SK-N-SH (cell line): ENCODE results near the gene FOXP1. TPM values are rescaled to one million over a fixed set of nuclear protein-coding genes. Genes with fewer than 3 reads are reported as not detected.

Experiments used
- CTCF ChIA-PET: fragments of 300-600, 350-600 bp; formaldehyde crosslinking; extraction: SDS; loops from one replicate; lab custom pipeline; 2021; lab: Yijun Ruan, JAX
- POLR2A ChIA-PET: fragments of 350-600 bp; sonication (Branson Sonifier 250); formaldehyde crosslinking; extraction: SDS; loops from one replicate; lab custom pipeline; 2020; ENCODE audit warnings: antibody characterized with exemption, inconsistent platforms; lab: Yijun Ruan, JAX
- DNase-seq: peaks from one replicate; pipeline ENCODE4 v3.0.0; 2012
- H2AFZ ChIP-seq: fragments of 200-600 bp; sonication (generic); 2 replicates; pipeline ENCODE4 v1.8.1; 2016; ENCODE audit warnings: antibody characterized with exemption, mild to moderate bottlenecking, low read depth
- H3F3A ChIP-seq: fragments of 200-600 bp; sonication (generic); replicated peaks from 2 replicates; pipeline ENCODE3; 2016; ENCODE audit warnings: antibody characterized with exemption, mild to moderate bottlenecking; ENCODE audit not compliant: insufficient read depth
- H3K27ac ChIP-seq, 2 experiments: fragments of 200-500 bp in 1 of 2; fragments of 200-600 bp in 1 of 2; sonication (Bioruptor generic) in 1 of 2; sonication (generic), shearing (Covaris generic) in 1 of 2; 2 replicates each; pipeline versions ENCODE4 v1.5.1 to v1.6.1; 2014 to 2016; ENCODE audit warnings: low read depth in 2 of 2, inconsistent platforms in 1 of 2, low read length in 1 of 2, mild to moderate bottlenecking in 1 of 2, mixed read lengths in 1 of 2
- H3K27me3 ChIP-seq: fragments of 200-600 bp; sonication (generic), shearing (Covaris generic); 2 replicates; pipeline ENCODE4 v1.6.1; 2016; ENCODE audit warnings: mixed run types; ENCODE audit not compliant: insufficient read depth
- H3K36me3 ChIP-seq, 2 experiments: fragments of 200-500 bp in 1 of 2; fragments of 200-600 bp in 1 of 2; sonication (Bioruptor generic) in 1 of 2; sonication (generic) in 1 of 2; replicated peaks in 1 of 2; 2 replicates each; pipeline versions ENCODE3 to v1.5.1; 2014 to 2016; ENCODE audit warnings: low read length in 1 of 2, mild to moderate bottlenecking in 1 of 2; ENCODE audit not compliant: insufficient read depth in 2 of 2, control insufficient read depth in 1 of 2
- H3K4me1 ChIP-seq, 2 experiments: fragments of 200-500 bp in 1 of 2; fragments of 200-600 bp in 1 of 2; sonication (Bioruptor generic) in 1 of 2; sonication (generic), shearing (Covaris generic) in 1 of 2; 2 replicates each; pipeline versions ENCODE4 v1.5.1 to v1.6.1; 2014 to 2016; ENCODE audit warnings: low read depth in 1 of 2, low read length in 1 of 2, mixed run types in 1 of 2; ENCODE audit not compliant: insufficient read depth in 2 of 2, control insufficient read depth in 1 of 2
- H3K4me2 ChIP-seq: fragments of 200-600 bp; sonication (generic), shearing (Covaris generic); 2 replicates; pipeline ENCODE4 v1.6.1; 2017; ENCODE audit warnings: mixed run types
- H3K4me3 ChIP-seq, 2 experiments: fragments of 200-500 bp in 1 of 2; fragments of 200-600 bp in 1 of 2; sonication (Bioruptor generic) in 1 of 2; sonication (generic), shearing (Covaris generic) in 1 of 2; 2 replicates each; pipeline versions ENCODE4 v1.5.1 to v1.8.1; 2014 to 2016; ENCODE audit warnings: low read depth in 2 of 2, inconsistent platforms in 1 of 2, low read length in 1 of 2, mild to moderate bottlenecking in 1 of 2, mixed read lengths in 1 of 2, moderate library complexity in 1 of 2
- H3K79me2 ChIP-seq: fragments of 200-600 bp; sonication (generic); 2 replicates; pipeline ENCODE4 v1.8.1; 2017; ENCODE audit warnings: mild to moderate bottlenecking; ENCODE audit not compliant: insufficient read depth
- H3K9ac ChIP-seq: fragments of 200-600 bp; sonication (generic); 2 replicates; pipeline ENCODE4 v1.6.1; 2017; ENCODE audit warnings: mixed run types
- H3K9me2 ChIP-seq: fragments of 200-600 bp; sonication (generic); 2 replicates; pipeline ENCODE4 v1.6.1; 2017; ENCODE audit warnings: mixed run types
- H3K9me3 ChIP-seq: fragments of 200-600 bp; sonication (generic); 2 replicates; pipeline ENCODE4 v1.6.1; 2017; ENCODE audit warnings: mixed run types, mild to moderate bottlenecking, moderate library complexity
- H4K20me1 ChIP-seq: fragments of 200-600 bp; sonication (generic); 2 replicates; pipeline ENCODE4 v1.6.1; 2017; ENCODE audit warnings: mild to moderate bottlenecking, mixed run types; ENCODE audit not compliant: insufficient read depth
- CTCF ChIP-seq: fragments of 200-600 bp; sonication (generic); IDR thresholded peaks from 2 replicates; pipeline ENCODE4 v1.6.1; 2017; ENCODE audit warnings: antibody characterized with exemption, mild to moderate bottlenecking, moderate library complexity
- EP300 ChIP-seq, 2 experiments: IDR thresholded peaks; 2 replicates each; pipeline versions ENCODE4 v1.4.0 to v1.6.1; 2012; ENCODE audit warnings: borderline replicate concordance in 1 of 2, low read depth in 1 of 2, low read length in 1 of 2
- EZH2phosphoT487 ChIP-seq: fragments of 200-600 bp; sonication (generic); IDR thresholded peaks from 2 replicates; pipeline ENCODE4 v1.6.1; 2017; ENCODE audit warnings: low read depth, mixed run types, mild to moderate bottlenecking, antibody characterized with exemption, moderate library complexity, borderline replicate concordance
- FOXJ3 ChIP-seq: sonication (generic); formaldehyde crosslinking; IDR thresholded peaks from 2 replicates; pipeline ENCODE4 v1.5.1; 2020; ENCODE audit warnings: mild to moderate bottlenecking, missing genetic modification reagents
- FOXM1 ChIP-seq: IDR thresholded peaks from 2 replicates; pipeline ENCODE4 v1.4.0; 2012; ENCODE audit warnings: low read depth, mild to moderate bottlenecking
- IRF3 ChIP-seq: fragments of 150-350 bp; IDR thresholded peaks from 2 replicates; pipeline ENCODE4 v1.6.1; 2016; ENCODE audit warnings: mild to moderate bottlenecking, low read depth, low read length
- MAX ChIP-seq: IDR thresholded peaks from 2 replicates; pipeline ENCODE4 v1.4.0; 2012; ENCODE audit warnings: low read depth
- NFIC ChIP-seq: IDR thresholded peaks from 2 replicates; pipeline ENCODE4 v1.4.0; 2012; ENCODE audit warnings: borderline replicate concordance
- POLR2AphosphoS5 ChIP-seq: IDR thresholded peaks from 2 replicates; pipeline ENCODE4 v1.6.1; 2012; ENCODE audit warnings: low read depth, low read length
- RAD21 ChIP-seq: IDR thresholded peaks from 2 replicates; pipeline ENCODE4 v1.6.1; 2012; ENCODE audit warnings: mild to moderate bottlenecking, low read length
- SMC3 ChIP-seq: IDR thresholded peaks from 2 replicates; pipeline ENCODE4 v1.6.1; 2012; ENCODE audit warnings: low read depth, low read length, improper control_type of control experiment
- TEAD4 ChIP-seq: IDR thresholded peaks from 2 replicates; pipeline ENCODE4 v1.4.0; 2012; ENCODE audit warnings: mild to moderate bottlenecking, borderline replicate concordance; ENCODE audit not compliant: insufficient read depth
- ZBTB33 ChIP-seq: IDR thresholded peaks from 2 replicates; pipeline ENCODE4 v1.4.0; 2012; ENCODE audit warnings: low read depth, borderline replicate concordance
- WGBS: methylation state at CpG from one replicate; pipeline ENCODE4 v1.1.6; 2017; ENCODE audit warnings: low lambda C conversion rate; 5-methylcytosine and 5-hydroxymethylcytosine counted together
- polyA plus RNA-seq, 3 experiments: library from polyadenylated mRNA; depleted of rRNA; stranded (reverse); fragments of >200 nt; gene quantifications; 2 replicates each; pipeline ENCODE4 v1.2.3, GENCODE V29; 2012

FOXP1 gene
- polyA plus RNA-seq, 1 of the 3 experiments (the other 2 are of a cell fraction): 8.8 TPM

- H3K4me1 ChIP-seq: no peaks in the 10 kb centered on the region; a peak in 1 of 4 replicates
- TF ChIP-seq EZH2phosphoT487 (no peak), FOXJ3 (no peak), EP300 (IDR thresholded peaks at IDR 0.05; ENCODE audit: borderline replicate concordance in 1 of 2, low read depth in 1 of 2, low read length in 1 of 2) (no peak), CTCF (no peak), SMC3 (no peak), NFIC (no peak), POLR2AphosphoS5 (no peak), FOXM1 (no peak), MAX (no peak), TEAD4 (no peak), RAD21 (no peak), ZBTB33 (no peak), IRF3 (no peak)
- no peak overlapping the region for H3K4me3 ChIP-seq
- no peak overlapping the region for H2AFZ ChIP-seq
- no peaks in the 10 kb centered on the region for H3K27me3 ChIP-seq
- 93% methylated on average over 13 of the region's 13 CpGs for WGBS
- H3K36me3 ChIP-seq: no peaks in the 10 kb centered on the region
- H3K4me2 ChIP-seq: no peak overlapping the region
- no peaks in the 10 kb centered on the region for H3K9me3 ChIP-seq
- ChIA-PET POLR2A (no interaction called here), CTCF (no interaction called here)
- no peak for DNase-seq
- no peaks in the 10 kb centered on the region for H4K20me1 ChIP-seq
- no peak overlapping the region for H3K27ac ChIP-seq
- H3K9ac ChIP-seq: no peak overlapping the region
- H3F3A ChIP-seq: peaks cover 3% of the 10 kb centered on the region
- peaks cover 85% of the 10 kb centered on the region for H3K79me2 ChIP-seq
- no peaks in the 10 kb centered on the region for H3K9me2 ChIP-seq
Measured at GRCh38 chr3:71465371-71466036, 118.0 kb downstream of the FOXP1 start.
